ENCODE data around the gene P2RY6. TPM values are rescaled to one million over a fixed set of nuclear protein-coding genes. Genes with fewer than 3 reads are reported as not detected.

Gene P2RY6
- total RNA-seq, 4 donors from 2014 or later: 1.0 to 4.2 (median 2.4) TPM

GRCh38 chr11:73283276-73284000 is 11.3 kb downstream of the P2RY6 start:
- ATAC-seq (ENCODE audit: low FRiP score) (peak; percentile 38), DNase-seq (ENCODE audit: low spot score) (no peak)
- no peak for TF ChIP-seq CTCF (IDR thresholded peaks at IDR 0.05)

GRCh38 chr11:73284106-73284505 is 12.0 kb downstream of the P2RY6 start:
- TF ChIP-seq CTCF (IDR thresholded peaks at IDR 0.05): no peak
- DNase-seq (ENCODE audit: low spot score): no peak
- ATAC-seq (ENCODE audit: low FRiP score): no peak

GRCh38 chr11:73285721-73286120 is 13.6 kb downstream of the P2RY6 start:
- no peak for TF ChIP-seq CTCF (IDR thresholded peaks at IDR 0.05)
- no peak for ATAC-seq (ENCODE audit: low FRiP score)
- DNase-seq (ENCODE audit: low spot score): no peak

GRCh38 chr11:73286240-73286810 is 14.2 kb downstream of the P2RY6 start:
- ATAC-seq (ENCODE audit: low FRiP score) (no peak), DNase-seq (ENCODE audit: low spot score) (no peak)
- no peak for TF ChIP-seq CTCF (IDR thresholded peaks at IDR 0.05)

- no peak for TF ChIP-seq CTCF (IDR thresholded peaks at IDR 0.05)
- ATAC-seq (ENCODE audit: low FRiP score) (no peak), DNase-seq (ENCODE audit: low spot score) (no peak)
Measured at GRCh38 chr11:73287400-73288101, 15.4 kb downstream of the P2RY6 start.

GRCh38 chr11:73288192-73288872 is 16.2 kb downstream of the P2RY6 start:
- TF ChIP-seq CTCF (IDR thresholded peaks at IDR 0.05): no peak
- DNase-seq (ENCODE audit: low spot score) (no peak), ATAC-seq (ENCODE audit: low FRiP score) (no peak)

Data from omental fat pad (tissue), 4 donors.